T47D (cell line): ENCODE results near the gene HOXC6.

Experiments
- DNase-seq, 2 experiments: peaks; one replicate each; pipeline versions ENCODE4 v3.0.0 to v3.0.0-alpha.2; 2011 to 2012; ENCODE audit warnings: low read depth in 1 of 2, low spot score in 1 of 2
- JUND ChIP-seq: IDR thresholded peaks from 2 replicates; pipeline ENCODE4 v1.6.1; 2012; ENCODE audit warnings: low read depth
- in situ Hi-C: cut with HindIII; loops from 2 replicates; pipeline ENCODE4 v1.10.0; 2016; ENCODE audit warnings: low sequenced_read_pairs, low pct_unique_long_range_greater_than_20kb

Gene HOXC6

DNA sequence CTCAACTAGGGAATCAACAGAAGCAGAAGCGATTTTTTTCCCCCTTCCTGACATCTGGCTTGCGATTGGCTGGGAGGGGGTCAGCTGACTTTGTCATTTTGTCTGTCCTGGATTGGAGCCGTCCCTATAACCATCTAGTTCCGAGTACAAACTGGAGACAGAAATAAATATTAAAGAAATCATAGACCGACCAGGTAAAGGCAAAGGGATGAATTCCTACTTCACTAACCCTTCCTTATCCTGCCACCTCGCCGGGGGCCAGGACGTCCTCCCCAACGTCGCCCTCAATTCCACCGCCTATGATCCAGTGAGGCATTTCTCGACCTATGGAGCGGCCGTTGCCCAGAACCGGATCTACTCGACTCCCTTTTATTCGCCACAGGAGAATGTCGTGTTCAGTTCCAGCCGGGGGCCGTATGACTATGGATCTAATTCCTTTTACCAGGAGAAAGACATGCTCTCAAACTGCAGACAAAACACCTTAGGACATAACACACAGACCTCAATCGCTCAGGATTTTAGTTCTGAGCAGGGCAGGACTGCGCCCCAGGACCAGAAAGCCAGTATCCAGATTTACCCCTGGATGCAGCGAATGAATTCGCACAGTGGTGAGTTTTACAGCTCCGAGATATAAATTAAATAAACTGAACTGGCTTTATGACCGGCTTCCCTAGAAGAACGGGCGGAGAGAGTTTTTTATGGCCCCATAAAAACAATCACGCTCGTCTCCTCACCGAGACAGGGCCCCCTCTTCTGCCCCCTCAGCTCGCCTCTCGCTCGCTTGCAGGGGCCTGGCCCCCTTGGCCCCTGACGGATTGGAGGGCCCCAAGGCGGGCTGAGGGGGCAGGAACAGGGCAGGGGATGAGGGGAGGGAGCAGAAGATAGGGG lies at the start of gene HOXC6:
Gene HOXC6, plus strand, starts transcription at position 127 of the 888 bp plus-strand sequence. Its CDS starts 82 bp downstream, at position 209.
- no peak for DNase-seq
- no peak for TF ChIP-seq JUND
- in situ Hi-C loops = no loop called here

- no peak for TF ChIP-seq JUND
- in situ Hi-C loops = no loop called here
- peak in 1 of 2 experiments; percentile 91 for DNase-seq
These were observed 49.5 kb upstream of the HOXC6 start for GRCh38 chr12:53978477-53979356.

DNA sequence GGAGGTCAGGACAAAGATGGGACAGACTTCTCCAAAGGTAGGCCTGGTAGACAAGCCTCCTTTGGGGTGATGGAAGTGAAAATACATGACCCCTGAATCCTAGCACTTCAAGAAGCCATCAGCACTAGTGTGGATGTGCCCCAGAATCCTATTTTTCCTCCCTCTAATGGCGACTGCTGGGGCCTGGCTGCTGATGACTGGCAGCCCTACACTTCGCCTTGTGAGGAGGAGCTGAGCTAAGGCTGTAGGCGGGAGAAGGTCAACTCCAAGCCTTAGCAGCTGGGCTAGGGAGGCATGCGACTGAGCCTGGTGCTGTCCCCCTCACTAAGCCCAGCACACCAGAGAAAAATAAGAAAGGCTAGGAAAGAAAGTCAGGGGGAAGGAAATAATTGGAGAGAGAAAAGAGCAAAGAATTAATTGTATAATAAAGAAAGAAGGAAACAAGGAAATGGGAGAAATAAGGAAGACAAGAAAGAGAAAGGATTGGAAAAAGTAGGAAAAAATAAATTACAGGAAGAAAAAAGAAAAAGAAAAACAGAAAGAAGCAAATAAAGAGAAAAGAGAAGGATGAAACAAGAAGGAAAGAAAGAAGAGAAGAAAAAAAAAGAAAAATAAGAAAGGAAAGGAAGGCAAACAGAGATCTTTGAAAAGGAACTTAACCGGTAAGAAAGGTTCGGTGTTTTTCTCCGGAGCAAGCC lies 48.0 kb upstream of the HOXC6 start:
- in situ Hi-C loops = no loop called here
- peak in 1 of 2 experiments; percentile 72 for DNase-seq

DNA sequence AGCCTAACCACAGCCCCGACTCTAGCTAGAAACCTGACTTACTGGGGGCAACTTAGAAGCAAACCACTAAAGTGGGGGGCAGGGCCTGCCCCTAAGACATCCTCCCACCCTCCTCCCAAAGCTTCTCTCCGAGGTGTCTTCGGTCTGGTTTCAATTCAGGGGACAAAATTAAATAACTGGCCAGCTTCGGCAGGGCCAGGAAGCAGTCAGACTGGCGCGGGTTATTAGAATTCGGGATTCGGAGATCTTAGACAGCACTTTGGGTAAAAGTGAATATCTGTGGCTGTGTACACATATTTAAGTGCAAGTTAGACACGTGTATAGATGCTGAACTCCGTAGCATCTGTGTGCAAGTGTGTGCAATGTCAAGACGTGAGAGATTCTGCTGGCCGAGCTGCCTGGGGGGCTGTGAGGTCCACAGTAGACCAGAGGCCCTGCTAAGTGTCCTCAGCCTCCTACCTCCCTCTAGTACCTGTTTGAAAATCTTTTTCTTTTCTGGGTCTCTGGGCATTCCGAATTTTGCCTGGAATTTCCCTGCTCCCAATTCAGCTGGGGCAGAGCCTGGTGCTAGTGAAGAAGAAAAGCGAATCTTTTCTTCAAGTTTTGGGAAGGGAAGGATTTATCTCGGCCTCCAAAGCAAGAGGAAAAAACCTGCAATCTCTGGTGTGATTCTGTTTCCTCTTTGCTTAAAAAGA lies 47.3 kb upstream of the HOXC6 start:
- TF ChIP-seq JUND = no peak; the same call in 1 of the 2 replicates
- in situ Hi-C loops = no loop called here
- DNase-seq = no peak

More for the DNA sequence above, 48.0 kb upstream of the HOXC6 start:
- TF ChIP-seq JUND = no peak

GRCh38 chr12:53981634-53982565 lies 46.3 kb upstream of the HOXC6 start:
- no peak for TF ChIP-seq JUND
- DNase-seq = peak in 1 of 2 experiments; percentile 77
- in situ Hi-C loops = no loop called here

- no peak for DNase-seq
- in situ Hi-C loops = no loop called here
- TF ChIP-seq JUND = no peak
These were observed 45.3 kb upstream of the HOXC6 start for GRCh38 chr12:53982648-53983567.

GRCh38 chr12:53983568-53983949 lies 44.7 kb upstream of the HOXC6 start:
- peak; percentile 15; the same call in 1 of the 2 replicates for TF ChIP-seq JUND
- DNase-seq = peak in 1 of 2 experiments; percentile 99
- in situ Hi-C loops = no loop called here

- no peak for DNase-seq
- in situ Hi-C loops = no loop called here
- no peak for TF ChIP-seq JUND
These were observed 44.2 kb upstream of the HOXC6 start for GRCh38 chr12:53983950-53984572.

DNA sequence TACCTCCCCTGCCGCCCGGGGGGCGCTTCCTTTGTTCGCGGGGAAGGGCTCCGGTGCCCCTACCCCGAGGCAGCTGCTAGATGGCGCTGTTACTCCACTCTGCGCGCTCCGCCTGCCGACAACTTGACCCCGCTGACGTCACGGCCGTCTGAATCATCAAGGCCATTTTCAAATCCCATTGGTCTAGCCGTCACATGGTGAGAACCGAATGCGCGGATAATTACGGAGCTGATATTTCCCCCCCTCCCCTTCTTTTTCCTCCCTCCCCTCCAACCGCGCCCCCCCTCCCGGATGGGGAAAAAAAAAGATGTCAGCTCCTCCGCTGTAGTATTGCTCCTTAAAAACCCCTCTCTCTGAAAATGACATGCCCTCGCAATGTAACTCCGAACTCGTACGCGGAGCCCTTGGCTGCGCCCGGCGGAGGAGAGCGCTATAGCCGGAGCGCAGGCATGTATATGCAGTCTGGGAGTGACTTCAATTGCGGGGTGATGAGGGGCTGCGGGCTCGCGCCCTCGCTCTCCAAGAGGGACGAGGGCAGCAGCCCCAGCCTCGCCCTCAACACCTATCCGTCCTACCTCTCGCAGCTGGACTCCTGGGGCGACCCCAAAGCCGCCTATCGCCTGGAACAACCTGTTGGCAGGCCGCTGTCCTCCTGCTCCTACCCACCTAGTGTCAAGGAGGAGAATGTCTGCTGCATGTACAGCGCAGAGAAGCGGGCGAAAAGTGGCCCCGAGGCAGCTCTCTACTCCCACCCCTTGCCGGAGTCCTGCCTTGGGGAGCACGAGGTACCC lies 43.1 kb upstream of the HOXC6 start, which contains the start of gene HOXC10:
Gene HOXC10, plus strand, starts transcription at position 246 of the 791 bp plus-strand sequence. Its CDS starts 114 bp downstream, at position 360.
- DNase-seq = peak; percentile 92 to 99
- in situ Hi-C loops = no loop called here
- peak; percentile 80 for TF ChIP-seq JUND
